ENCODE data around the gene KCNK18. TPM values are rescaled to one million over a fixed set of nuclear protein-coding genes. Genes with fewer than 3 reads are reported as not detected.

The KCNK18 gene
- total and polyA plus RNA-seq, 2 donors (not counting 3 experiments of a cell fraction or from before 2014, with no cell fraction given), result not detected

- DNase-seq (ENCODE audit: low read depth, low spot score), result no peak
- ChIA-PET POLR2A (interaction anchor here (0.5 kb wide), 1 partner anchor 11 kb away, joined by 3 read pairs; no protein-coding TSS in a partner anchor), CTCF (interaction anchor here (1.3 to 3.1 kb wide), 2 partner anchors 14 to 25 kb away, joined by 3 to 14 read pairs; no protein-coding TSS in a partner anchor)
- Histone ChIP-seq H3K9me1 (replicated peaks; ENCODE audit: control insufficient read depth, extremely low read depth, insufficient read depth, low read length) (no peaks in the 10 kb centered on the region), H3K27ac (ENCODE audit: insufficient read depth, low read depth, low read length) (no peak within 1 kb of the TSS), H3K9ac (replicated peaks; ENCODE audit: extremely low read depth, insufficient read depth, low read length) (no peak within 1 kb of the TSS), H3K27me3 (ENCODE audit: control insufficient read depth in 2 of 2, insufficient read depth in 2 of 2, low read length in 2 of 2) (peaks cover 16 to 29% of the 10 kb centered on the region in 2 experiments), H3K36me3 (ENCODE audit: control insufficient read depth in 2 of 2, extremely low read depth in 1 of 2, insufficient read depth in 2 of 2, low read length in 2 of 2) (no peaks in the 10 kb centered on the region), H3K4me2 (ENCODE audit: insufficient read depth, low read length) (peak within 1 kb of the TSS; percentile 9), H3K4me1 (ENCODE audit: control insufficient read depth, extremely low read depth, insufficient read depth, low read length) (no peaks in the 10 kb centered on the region), H3K4me3 (replicated peaks in 1 of 3; ENCODE audit: insufficient read depth in 1 of 3, low read depth in 1 of 3, low read length in 3 of 3) (no peak within 1 kb of the TSS), H4K20me1 (replicated peaks; ENCODE audit: control insufficient read depth, extremely low read depth, insufficient read depth, low read length) (no peaks in the 10 kb centered on the region), H2AFZ (ENCODE audit: low read depth, low read length) (no peak within 1 kb of the TSS), H3K79me2 (ENCODE audit: control insufficient read depth, insufficient read depth, low read length) (no peaks in the 10 kb centered on the region), H3K9me3 (replicated peaks; ENCODE audit: control insufficient read depth, insufficient read depth, low read length) (no peaks in the 10 kb centered on the region)
- BruUV-seq (replicated peaks), result no TSS peak
- intact Hi-C loops (cut with micrococcal nuclease) (no loop called here), dilution Hi-C loops (cut with MboI; ENCODE audit: extremely low pct_ligation_motif_present, low sequenced_read_pairs) (no loop called here)
- FAIRE-seq, result no peak
- TF ChIP-seq EZH2 (IDR thresholded peaks at IDR 0.05; ENCODE audit: borderline replicate concordance, low read depth, low read length, severe bottlenecking) (peak; percentile 52), GATA2 (IDR thresholded peaks at IDR 0.05; ENCODE audit: insufficient read depth, insufficient read length, low read depth, low read length) (no peak)
Observed at GRCh38 chr10:117240621-117241529, 43.6 kb downstream of the KCNK18 start, which contains the start of gene SLC18A2. Gene SLC18A2 (plus strand): TSS chr10:117241114. CDS start chr10:117241694, 580 bp downstream.

GRCh38 chr10:117241541-117242462 is 44.5 kb downstream of the KCNK18 start:
- Histone ChIP-seq H3K36me3 (ENCODE audit: control insufficient read depth in 2 of 2, extremely low read depth in 1 of 2, insufficient read depth in 2 of 2, low read length in 2 of 2) (no peaks in the 10 kb centered on the region), H3K27ac (ENCODE audit: insufficient read depth, low read depth, low read length) (no peak overlapping the region), H3K27me3 (ENCODE audit: control insufficient read depth in 2 of 2, insufficient read depth in 2 of 2, low read length in 2 of 2) (peaks cover 14 to 27% of the 10 kb centered on the region in 2 experiments), H3K4me1 (ENCODE audit: control insufficient read depth, extremely low read depth, insufficient read depth, low read length) (no peaks in the 10 kb centered on the region), H3K79me2 (ENCODE audit: control insufficient read depth, insufficient read depth, low read length) (no peaks in the 10 kb centered on the region), H3K9ac (replicated peaks; ENCODE audit: extremely low read depth, insufficient read depth, low read length) (no peak overlapping the region), H3K9me3 (replicated peaks; ENCODE audit: control insufficient read depth, insufficient read depth, low read length) (no peaks in the 10 kb centered on the region), H3K4me3 (replicated peaks in 1 of 3; ENCODE audit: insufficient read depth in 1 of 3, low read depth in 1 of 3, low read length in 3 of 3) (no peak overlapping the region), H4K20me1 (replicated peaks; ENCODE audit: control insufficient read depth, extremely low read depth, insufficient read depth, low read length) (no peaks in the 10 kb centered on the region), H3K9me1 (replicated peaks; ENCODE audit: control insufficient read depth, extremely low read depth, insufficient read depth, low read length) (no peaks in the 10 kb centered on the region), H2AFZ (ENCODE audit: low read depth, low read length) (no peak overlapping the region), H3K4me2 (ENCODE audit: insufficient read depth, low read length) (no peak overlapping the region)
- intact Hi-C loops (cut with micrococcal nuclease), result no loop called here
- ChIA-PET CTCF (interaction anchor here (0.6 to 3.1 kb wide), 2 partner anchors 25 to 1479 kb away, joined by 3 to 14 read pairs; no protein-coding TSS in a partner anchor), POLR2A (interaction anchor here (0.5 to 0.6 kb wide), 2 partner anchors 10 to 23 kb away, joined by 3 to 4 read pairs; no protein-coding TSS in a partner anchor)
- TF ChIP-seq EZH2 (IDR thresholded peaks at IDR 0.05; ENCODE audit: borderline replicate concordance, low read depth, low read length, severe bottlenecking), result peak; percentile 61
- no peak for TF ChIP-seq MYC (IDR thresholded peaks at IDR 0.05; ENCODE audit: low read depth, low read length)
- dilution Hi-C loops (cut with MboI; ENCODE audit: extremely low pct_ligation_motif_present, low sequenced_read_pairs), result no loop called here
- DNase-seq (ENCODE audit: low read depth, low spot score), result no peak
- FAIRE-seq, result no peak
- BruUV-seq (replicated peaks), result no TSS peak
